Fibroblast of pulmonary artery (primary cell): ENCODE data around the gene ACTC1.

ENCODE experiments used
- DNase-seq: peaks from one replicate; pipeline ENCODE4 v3.0.0-alpha.2; 2010; ENCODE audit warnings: low read depth
- H3K4me3 ChIP-seq: replicated peaks from 2 replicates; pipeline ENCODE4 v1.5.1; 2011; ENCODE audit warnings: low read depth, mild to moderate bottlenecking, control low read depth, low read length, moderate library complexity
- CTCF ChIP-seq: IDR thresholded peaks from 2 replicates; pipeline ENCODE4 v1.5.1; 2011; ENCODE audit warnings: mild to moderate bottlenecking, control low read depth, low read length, inconsistent platforms; ENCODE audit errors: missing control alignments

The ACTC1 gene

GRCh38 chr15:34799149-34800101, 4.1 kb upstream of the ACTC1 start:
- TF ChIP-seq CTCF = no peak
- no peak overlapping the region for H3K4me3 ChIP-seq
- peak; percentile 11 for DNase-seq

GRCh38 chr15:34796847-34797435, 1.6 kb upstream of the ACTC1 start:
- DNase-seq = no peak
- no peak overlapping the region for H3K4me3 ChIP-seq
- TF ChIP-seq CTCF = no peak

- no peak for DNase-seq
- no peak overlapping the region for H3K4me3 ChIP-seq
- TF ChIP-seq CTCF = no peak
These were observed 651 bp downstream of the ACTC1 start for GRCh38 chr15:34794590-34795206.

- H3K4me3 ChIP-seq = no peak overlapping the region
- TF ChIP-seq CTCF = no peak
- no peak for DNase-seq
These were observed 1.4 kb downstream of the ACTC1 start for GRCh38 chr15:34793901-34794300.

GRCh38 chr15:34793071-34793470, 2.3 kb downstream of the ACTC1 start:
- no peak overlapping the region for H3K4me3 ChIP-seq
- DNase-seq = no peak
- no peak for TF ChIP-seq CTCF

GRCh38 chr15:34791701-34792100, 3.6 kb downstream of the ACTC1 start:
- no peak for TF ChIP-seq CTCF
- DNase-seq = no peak
- no peak overlapping the region for H3K4me3 ChIP-seq
